OCI-M2 (cell line): ENCODE results near the gene CBL.

Experiments used
- DNase-seq: peaks from one replicate; lab custom pipeline; 2025; ENCODE audit not compliant: unreplicated experiment; lab: John Stamatoyannopoulos, UW

CBL gene

DNA sequence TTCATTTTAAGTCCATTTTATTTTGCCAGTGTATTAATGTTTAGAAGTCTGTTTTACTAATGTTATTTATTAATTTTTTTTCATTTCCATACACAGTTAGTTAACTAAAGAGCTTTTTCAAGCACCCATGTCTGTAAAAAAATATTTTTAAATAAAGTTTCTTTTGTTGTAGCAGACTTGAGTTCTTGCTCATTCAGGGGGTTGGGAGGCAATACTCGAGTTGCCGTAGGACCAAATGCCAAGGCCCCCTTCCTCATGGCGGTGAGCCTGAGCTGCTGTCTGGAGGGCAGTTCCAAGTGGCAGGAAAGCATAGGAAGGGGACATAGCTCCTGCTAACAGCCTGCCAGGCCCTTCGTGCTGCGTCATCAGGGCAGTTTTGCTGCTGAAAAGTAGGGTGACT, 101.8 kb downstream of the CBL start:
- DNase-seq = no peak

DNA sequence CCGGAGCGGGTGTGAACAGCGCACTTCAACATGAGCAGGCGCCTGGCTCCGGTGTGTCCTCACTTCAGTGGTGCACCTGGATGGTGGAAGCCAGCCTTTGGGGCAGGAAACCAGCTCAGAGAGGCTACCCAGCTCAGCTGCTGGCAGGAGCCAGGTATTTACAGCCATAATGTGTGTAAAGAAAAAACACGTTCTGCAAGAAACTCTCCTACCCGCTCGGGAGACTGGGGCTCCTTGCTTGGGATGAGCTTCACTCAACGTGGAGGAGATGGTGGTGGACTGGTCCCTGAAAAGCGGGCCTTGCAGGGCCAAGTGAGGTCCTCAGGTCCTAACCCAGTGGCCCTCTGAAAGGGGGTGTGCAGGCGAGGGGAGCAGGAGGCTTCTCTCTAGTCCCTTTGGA, 103.3 kb downstream of the CBL start:
- DNase-seq = no peak

DNA sequence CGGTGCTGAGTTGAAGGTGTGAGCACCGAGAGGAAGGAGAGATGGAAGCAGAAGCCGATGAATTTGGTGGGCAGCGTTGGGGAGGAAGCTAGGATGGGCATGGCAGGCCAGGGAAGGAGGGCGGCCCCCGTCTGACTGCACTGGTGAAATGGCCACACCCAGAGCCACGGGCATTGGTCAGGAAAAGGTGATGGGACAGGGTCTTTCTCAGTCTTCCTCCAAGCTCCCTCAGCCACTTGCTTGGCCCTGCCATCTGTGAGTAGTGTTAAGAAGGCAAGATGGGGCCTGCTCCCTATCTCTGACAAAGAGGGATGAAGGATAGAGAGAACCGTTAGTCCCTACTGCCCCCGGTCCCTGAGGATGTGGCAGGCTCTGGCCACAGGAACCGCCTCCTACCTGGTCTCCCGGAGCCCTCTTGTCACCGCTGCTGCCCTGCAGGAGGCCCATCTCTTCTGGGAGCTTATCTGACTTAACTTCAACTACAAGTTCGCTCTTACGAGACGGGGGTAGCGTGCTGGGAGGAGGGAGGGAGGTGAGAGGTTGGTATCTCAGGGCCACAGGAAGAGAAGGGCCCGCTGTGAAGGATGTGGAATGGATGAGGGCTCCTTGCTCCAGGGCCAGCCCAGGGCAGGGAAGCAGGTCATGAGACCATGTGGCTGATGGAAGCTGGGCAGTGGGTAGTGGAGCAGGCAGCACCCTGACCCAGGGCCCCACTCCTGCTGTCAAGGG, 104.0 kb downstream of the CBL start:
- no peak for DNase-seq

DNA sequence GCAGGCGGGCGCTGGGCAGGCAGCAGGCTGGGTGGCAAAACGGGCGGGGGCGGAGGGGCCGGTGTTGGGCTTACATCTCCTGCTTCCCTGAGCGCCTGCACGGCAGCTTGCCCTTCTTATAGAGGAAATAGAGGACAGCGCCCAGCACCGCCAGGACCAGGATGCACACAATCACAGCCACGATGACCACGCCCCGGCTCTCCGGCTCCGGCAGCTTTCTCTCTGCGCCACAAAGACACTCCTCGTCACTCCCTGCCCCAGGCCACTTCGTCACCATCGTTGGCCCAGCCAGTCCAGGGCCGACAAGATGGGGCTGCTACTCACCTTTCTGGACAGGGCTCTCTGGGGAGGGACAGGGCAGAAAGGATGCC, 104.5 kb downstream of the CBL start:
- DNase-seq = no peak

DNA sequence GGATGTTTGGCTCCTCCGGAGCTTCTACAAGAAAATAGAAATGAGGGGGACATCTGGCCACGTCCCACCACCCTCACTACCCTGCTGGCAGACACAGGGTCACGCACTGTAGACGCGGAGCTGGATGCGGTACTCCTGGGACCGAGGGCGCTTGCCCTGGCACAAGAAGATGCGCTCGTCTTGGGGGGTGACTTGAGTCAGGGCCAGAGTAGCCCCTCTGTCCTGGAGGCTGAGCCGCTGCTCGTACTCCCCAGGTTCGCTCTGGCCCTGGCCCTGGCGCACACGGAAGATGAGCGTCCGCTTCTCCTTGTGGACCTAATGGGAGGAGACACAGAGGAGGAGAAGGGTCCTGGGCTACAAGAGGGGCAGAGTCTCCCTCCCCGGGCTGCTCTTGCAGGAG, 108.6 kb downstream of the CBL start:
- no peak for DNase-seq

DNA sequence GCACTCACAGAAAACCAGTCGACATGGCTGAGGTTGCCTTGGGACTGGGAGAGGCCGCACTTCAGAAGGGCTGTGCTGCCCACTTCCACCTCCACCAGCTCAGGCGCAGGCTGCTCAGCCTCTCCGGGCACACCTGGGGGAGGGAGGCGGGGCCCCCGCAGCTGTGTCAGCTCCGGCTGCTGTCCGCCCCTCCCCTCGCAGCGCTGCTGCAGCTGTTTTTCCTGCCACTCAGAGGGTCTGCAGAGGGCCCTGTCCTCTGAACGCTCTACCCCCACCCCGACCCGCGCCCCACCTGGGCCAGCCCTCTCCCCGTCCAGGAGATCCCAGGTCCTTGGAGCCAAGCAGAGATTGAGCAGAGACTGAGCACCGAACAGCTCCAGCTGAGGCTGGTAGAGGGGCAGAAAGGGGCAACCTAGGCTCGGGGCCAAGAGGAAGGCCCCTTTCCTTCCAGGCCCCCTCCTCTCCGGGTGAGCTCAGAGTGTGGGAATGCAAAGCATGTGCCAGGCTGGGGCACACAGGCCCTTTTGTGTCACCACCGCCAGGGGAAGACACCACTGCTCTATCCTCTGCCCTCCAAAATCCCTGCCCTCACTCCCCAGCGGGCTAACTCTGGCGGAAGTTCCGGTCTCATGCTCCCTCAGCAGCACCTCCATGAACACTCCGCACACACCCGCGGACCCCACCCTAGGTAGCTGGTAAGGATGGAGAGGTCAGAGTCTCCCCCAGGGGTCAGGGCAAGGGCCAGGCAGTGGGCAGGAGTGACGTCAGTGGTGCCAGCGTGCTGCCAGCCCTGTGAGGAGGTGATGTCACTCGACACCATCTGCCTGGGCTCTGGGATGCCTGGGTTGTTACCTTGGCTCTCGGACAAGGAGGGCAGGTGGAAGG, 109.2 kb downstream of the CBL start:
- DNase-seq = no peak

DNA sequence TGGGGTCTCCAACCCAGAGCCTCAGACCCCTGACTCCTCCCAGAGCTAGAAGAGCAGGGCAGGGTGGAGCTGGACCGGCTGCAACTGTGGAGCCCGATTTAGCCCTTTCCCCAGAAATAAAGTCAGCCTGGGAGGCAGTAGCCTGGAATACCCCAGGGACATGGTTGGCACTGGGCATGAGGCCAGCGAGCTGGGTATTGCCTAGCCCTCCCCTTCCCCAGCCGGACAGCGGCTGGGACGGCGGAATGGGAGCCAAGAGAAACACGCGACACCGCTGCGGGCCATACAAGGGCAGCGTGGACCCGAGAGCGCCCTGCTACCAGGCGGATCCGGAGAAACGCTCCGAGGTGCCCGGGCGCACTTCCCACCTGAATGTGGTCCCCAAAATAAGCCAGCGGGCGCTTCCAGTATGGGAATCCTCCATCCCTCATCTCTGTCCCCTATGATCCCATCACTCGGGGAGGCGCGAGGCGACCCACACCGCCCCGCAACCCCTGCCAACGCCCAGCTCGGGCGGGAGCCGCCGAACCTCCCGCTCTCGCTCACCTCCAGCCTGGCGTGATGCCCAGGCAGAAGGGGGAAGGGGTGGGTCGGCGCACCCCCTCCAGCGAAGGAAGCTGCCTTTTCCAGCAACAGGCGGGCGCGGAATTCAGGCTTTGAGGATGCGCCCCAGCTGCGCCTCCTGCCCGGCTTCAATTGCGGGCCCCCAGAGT, 110.0 kb downstream of the CBL start:
- DNase-seq = no peak

DNA sequence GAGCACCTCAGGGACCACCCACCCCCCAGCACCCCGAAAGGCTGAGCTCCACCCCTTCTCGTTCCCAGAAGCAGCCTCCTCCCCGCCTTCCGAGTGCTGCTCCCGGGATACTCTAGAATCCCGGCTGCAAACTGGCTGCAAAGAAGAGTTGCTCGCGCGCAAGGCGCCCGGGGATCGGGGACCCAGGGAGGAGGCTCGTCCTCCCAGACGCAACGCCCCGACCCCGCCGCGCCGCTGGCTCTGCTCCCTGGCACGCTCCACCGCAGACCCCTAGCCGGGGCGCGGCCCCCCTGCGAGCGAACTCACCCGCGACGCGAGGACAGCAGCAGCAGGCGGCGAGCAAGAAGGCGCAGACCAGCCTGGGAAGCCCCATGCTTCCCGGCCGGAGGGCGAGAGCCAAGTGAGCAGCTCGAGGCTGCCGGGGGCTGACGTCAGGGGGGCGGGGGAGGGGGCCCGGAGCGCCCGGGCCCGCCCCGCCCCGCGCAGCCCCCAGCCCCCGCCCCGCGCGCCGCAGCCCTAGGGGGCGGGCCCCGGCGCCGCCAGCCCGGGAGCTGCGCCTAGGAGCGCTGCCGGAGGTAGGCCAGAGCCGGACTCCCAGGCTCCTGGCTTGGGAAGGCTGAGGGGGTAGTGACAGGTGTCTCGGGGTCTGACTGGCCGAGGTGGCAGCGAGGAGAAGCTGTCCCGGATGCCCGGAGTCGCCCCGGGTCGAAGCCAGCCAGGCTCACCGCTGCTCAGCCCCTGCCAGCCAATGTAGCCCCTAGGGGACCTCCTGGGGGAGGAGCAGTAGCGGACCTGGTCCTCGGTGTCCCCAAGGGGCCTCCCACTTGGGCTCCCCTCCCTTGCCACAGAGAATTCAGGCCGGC, 110.8 kb downstream of the CBL start, which contains the start of gene MCAM:
TSS of gene MCAM (minus strand) at position 402 of the 863 bp plus-strand sequence. CDS start at position 373, 29 bp downstream.
- no peak for DNase-seq

DNA sequence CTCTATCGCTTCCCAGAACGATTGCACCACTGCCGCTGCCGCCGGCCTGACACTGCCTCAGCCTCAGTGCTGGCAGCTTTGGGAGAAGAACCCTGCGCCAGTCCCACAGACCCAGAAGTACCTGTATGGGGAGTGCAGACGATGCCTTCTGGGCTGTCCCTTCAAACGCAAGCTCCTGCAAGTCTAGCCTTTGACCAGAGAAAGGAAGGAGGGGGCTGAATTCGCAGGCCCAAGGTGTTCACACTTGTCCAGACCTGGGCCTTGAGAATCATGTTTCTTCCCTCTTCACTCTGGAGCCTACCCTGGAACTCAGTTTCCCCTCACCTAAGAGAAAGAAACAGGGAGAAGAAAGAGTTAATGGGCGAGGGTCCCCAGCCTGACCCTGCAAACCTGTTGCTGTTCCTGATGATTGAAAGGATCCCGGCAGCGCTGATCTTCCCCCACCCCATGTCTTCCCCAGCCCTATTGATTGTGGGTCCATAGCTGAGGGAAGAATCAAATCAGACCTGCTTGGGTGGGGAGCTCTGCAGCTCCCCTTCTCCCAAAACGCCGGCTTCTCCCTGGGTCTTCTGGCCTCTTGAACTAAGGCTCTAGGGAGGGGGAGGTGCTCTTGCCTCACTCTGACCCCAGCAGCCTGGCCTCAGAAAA, 111.6 kb downstream of the CBL start:
- DNase-seq = no peak

DNA sequence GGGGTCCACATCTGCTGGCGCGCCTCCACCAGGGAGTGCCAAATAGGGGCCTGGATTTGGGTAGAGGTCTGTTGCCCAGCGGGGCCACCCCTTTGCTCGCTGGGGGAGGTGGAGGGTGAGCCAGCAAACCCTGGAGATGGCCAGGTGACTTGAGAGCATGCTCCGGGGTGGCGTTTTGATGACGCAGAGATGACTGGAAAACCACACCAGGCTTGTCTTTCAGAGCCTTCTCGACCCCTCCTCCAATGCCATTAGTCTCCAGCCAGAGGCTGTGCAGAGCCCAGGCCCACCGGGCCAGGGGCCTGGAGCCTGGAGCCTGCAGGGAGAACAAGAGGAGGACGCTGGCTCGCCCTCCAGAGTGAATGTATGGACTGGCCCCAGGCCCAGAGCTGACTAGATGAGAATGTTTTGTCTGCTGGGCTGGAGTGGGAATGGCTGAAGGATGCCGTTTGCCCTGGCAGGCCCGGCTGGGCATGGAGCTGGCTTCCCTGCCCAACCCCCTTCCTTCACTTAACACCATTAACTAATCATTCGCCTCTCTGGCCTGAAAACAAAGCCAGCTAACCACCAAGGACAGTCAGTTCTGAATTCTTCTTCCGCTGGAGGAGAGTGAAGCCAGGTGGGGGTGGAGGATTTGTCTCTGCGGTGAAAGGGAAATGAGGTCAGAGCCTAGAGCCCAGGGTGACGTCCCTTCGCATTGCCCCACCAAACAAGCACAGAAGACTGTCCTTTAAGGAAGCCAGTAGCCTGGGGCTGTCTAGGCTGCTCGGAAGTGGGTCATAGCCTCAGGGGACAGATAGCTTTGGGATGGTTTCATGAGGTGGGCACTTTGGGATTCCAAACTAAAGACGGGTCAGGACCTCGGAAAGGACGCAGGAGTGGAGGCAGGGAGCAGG, 112.3 kb downstream of the CBL start:
- DNase-seq = peak; percentile 25

DNA sequence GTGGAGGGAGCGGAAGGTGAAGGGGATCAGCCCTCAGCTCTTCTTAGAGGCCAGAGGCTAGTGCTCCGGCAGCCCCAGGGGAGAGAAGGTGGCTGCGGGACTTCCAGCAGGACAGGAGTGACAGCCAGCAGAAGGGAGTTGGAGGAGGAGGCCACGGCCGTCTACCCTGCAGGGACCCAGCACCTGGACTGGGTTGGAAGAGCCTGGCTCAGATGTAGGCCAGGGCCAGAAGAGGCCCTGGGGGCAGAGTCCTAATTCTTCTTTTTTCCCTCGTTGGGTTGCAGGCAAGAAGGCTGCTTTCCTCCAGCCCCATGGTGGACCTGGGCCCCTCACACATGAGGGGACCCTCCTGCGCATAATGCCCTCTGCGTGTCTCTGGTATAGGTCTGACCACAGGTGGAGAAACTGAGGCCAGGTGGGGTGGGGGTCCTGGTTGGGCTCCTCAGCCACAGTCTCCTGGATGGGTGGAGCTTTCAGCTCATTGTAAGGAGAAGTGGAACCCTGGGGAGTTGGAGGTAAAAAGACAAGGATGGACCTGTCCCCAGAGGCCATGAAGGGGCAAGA, 113.1 kb downstream of the CBL start:
- DNase-seq = no peak

DNA sequence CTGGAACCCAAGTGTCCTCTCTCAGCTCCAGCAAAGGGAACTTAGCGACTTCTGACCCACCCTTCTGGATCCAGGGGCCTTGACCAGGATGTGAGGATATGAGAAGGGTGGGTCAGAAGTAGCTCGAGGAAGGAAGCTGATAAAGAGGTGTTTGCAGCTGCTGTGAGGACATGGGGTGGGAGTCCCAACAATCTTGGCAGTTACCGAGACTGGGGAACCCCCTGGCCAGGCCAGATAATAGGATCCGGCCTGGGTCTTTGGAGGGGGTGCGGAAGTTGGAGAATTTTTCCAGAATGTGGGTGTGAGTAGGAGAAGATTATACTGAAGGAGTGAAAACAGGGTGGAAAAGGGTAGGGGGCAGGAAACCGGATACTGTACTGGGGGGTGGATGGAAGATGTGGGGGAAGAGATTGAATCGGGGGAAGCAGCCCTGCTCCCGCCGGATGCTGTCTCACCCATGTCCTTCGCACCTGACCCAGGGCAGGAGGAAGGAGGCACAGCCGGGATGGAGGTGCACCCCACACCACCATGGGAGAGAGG, 113.6 kb downstream of the CBL start:
- DNase-seq = peak; percentile 61

DNA sequence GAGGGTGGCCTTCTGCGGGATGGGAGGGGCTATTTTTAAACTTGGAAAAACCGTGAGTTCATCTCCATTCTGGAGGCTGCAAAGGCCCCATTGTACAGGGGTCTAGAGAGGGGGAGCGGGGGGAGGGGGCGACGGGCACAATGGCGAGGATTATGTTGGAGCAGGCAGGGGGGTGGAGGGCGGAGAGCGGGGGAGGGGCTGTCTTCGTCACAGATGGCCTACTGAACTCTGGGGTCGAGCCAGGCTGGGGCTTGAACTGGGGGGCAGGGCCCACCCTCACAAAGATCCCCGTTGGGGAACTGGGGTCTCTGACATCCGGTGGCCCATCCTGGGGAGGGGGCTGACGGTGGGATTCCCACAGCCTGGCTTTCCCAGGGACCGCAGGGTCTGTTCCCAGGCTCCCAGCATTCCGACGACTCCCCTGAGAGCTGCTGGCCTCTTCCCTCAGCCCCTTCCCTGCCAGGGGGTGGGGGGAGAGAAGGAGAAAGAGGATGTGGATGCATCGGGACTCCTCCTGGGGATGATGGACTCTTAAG, 114.2 kb downstream of the CBL start:
- no peak for DNase-seq

DNA sequence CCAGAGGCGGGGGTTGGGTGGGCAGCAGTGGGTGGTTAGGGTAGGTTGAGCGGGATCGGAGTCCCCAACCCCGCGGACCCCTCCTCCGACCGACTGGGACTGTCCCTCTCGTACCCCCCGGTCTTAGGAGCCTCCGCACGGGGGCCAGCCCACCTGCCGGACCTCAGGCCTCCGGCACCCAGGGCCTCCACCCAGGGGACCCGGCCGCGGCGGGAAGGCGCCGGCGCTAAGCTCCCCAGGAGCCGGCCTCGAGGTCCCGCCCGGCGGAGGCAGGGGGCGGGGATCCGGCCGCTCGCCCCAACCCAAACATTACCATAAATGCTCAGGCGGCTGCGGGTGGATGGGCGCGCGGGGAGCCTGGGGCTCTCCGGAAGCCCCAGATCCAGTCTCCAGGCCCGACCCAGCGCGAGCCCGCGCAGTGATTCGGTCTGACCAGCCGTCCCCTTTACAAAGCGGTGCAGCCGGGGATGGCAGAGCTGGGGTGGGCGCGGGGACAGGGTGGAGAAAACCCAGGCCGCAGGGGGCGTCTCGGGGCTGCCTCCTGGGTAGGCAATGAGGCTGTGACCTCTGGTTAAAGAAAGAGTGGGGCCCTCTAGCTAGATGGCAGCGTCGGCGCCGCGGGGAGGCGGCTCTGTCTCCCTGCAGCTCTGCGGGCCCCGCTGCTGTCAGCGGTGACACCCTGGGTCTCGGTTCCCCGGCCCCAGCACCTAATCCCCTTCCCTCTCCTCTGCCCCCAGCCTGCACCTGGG, 114.8 kb downstream of the CBL start:
- no peak for DNase-seq

DNA sequence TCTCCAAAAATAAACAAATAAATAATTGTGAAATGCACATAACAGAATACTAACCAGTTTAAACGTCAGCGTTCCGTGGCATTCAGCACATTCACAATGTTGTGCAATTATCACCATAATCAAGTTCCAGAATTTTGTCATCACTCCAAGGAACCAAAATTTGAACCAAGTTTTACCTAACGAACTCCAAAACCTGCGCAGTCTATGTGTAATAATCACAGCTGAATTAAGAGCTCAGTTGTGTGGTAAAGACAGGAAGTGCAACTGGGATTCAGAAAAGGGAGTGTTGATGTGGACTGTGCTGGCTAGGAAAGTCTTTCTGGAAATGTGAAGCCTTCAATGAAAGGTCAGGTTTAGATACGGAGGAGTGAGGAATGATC, 116.2 kb downstream of the CBL start:
- no peak for DNase-seq

DNA sequence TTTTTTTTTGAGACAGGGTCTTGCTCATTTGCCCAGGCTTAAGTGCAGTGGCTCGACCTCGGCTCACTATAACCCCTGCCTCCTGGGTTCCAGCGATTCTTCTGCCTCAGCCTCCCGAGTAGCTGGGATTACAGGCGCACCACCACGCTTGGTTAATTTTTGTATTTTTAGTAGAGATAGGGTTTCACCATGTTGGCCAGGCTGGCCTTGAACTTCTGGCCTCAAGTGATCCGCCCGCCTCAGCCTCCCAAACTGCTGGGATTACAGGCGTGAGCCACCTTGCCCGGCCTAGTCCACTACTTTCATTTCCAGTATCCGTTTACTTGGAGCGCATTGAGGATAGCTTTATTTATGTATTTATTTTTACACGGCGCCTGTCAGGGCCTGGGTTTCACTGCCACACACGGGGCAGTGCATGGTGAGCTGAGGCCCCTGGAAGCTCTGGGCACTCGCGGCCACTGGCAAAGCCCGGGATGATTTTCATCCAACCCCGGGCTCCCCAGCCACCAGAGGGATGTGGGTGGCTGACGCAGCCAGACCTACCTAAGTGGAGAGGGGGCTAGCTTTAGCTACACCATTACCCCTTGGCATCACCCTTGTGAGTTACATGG, 116.9 kb downstream of the CBL start:
- DNase-seq = no peak

DNA sequence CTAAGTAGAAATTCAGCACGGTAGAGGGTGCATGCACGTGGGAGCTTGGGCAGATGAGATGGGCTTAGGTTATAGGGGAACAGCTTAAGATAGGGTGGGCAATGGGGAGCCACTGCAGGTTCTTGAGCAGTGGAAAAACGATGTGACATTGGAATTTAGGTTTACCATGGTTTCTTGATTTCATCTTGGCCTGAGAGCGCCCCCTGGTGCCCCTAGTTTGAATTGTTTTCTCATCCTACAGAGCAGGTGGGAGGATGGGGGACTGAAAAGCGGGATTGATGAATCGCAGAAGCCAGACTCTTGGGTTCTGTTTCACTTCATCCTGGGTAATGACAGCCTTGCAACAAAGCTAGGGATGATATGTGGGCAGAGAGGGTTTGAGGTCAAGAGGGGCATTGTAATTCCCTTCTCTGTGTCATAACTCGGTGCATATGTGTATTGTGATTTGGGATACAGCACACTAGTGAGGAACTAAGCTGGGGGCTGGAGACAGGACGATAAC, 117.4 kb downstream of the CBL start:
- no peak for DNase-seq
